Upper lobe of right lung (tissue), 1 donor: ENCODE results near the gene TGM2. TPM values are rescaled to one million over a fixed set of nuclear protein-coding genes. Genes with fewer than 3 reads are reported as not detected.

Experiments used
- ATAC-seq: fragments of 200-7000 bp; cut with Tn5 transposase; one replicate; pipeline ENCODE4 v1.9.1; 2020; ENCODE audit warnings: mild to moderate bottlenecking, moderate library complexity
- DNase-seq: peaks from one replicate; pipeline ENCODE4 v3.0.0-alpha.2; 2020
- H3K27ac ChIP-seq: fragments of 200-600 bp; one replicate; pipeline ENCODE4 v1.8.0; 2022
- H3K27me3 ChIP-seq: fragments of 200-600 bp; one replicate; pipeline ENCODE4 v1.8.0; 2022; ENCODE audit warnings: mild to moderate bottlenecking
- H3K36me3 ChIP-seq: fragments of 200-600 bp; one replicate; pipeline ENCODE4 v1.8.0; 2022
- H3K4me1 ChIP-seq: fragments of 200-600 bp; one replicate; pipeline ENCODE4 v1.8.0; 2022
- H3K4me3 ChIP-seq: fragments of 200-600 bp; one replicate; pipeline ENCODE4 v1.8.0; 2022; ENCODE audit warnings: mild to moderate bottlenecking
- H3K9me3 ChIP-seq: fragments of 200-600 bp; one replicate; pipeline ENCODE4 v1.8.0; 2022
- CTCF ChIP-seq: fragments of 200-600 bp; IDR thresholded peaks from one replicate; pipeline ENCODE4 v1.8.0; 2022; ENCODE audit warnings: antibody characterized with exemption
- intact Hi-C: fragments of 100-400 bp; cut with DNase I; formaldehyde crosslinking; loops from one replicate; pipeline ENCODE4 v1.11.0; 2022
- total RNA-seq: library from RNA; stranded (reverse); fragmentation: NEBNext Ultra II Directional; extraction: Animal tissue kit (Norgen Biotek cat#: 25700); gene quantifications from one replicate; pipeline ENCODE4 v1.2.1, GENCODE V29; 2021
- donor health status: DM: no; HTN: yes; CAD: no; lungs with severe emphysema.

Gene TGM2
- total RNA-seq, 1 donor from 2014 or later = 562 TPM

DNA sequence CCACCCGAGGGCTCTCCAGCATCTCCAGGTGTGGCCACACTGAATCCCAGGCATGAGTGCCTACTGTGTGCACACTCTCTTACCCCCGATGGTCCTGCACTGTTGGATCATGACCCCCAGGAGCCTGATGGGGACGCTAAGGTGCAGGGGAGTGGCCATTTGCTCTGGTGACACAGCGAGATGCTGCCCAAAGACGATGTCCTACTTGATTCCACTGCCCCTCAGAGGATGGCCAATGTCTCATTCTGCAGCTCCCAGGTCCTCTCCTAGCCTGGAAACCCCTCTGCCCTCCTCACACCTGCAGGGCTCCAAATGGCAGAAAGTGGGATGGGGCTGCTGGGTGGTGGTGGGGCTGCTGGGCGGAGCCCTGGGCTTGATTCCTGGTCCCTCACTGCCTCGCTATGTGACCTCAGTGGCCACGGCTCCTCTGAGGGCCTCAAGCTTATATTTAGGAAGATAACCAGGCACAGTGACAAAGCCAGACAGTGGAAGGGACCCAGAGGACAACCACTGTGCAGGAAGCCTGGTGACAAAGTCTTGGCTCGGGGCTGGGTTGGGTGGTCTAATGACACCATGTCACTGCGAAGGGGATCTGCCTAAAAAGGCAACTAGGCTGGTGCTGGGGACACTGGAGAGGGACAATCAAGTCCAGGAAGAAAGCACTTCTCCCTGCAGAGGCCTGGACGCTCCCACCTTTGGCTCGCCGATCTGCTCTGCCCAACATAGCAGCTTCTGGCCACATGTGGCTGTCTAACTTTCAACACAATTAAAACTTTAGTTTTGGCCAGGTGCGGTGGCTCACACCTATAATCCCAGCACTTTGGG is 28.4 kb downstream of the TGM2 start:
- H3K9me3 ChIP-seq = no peaks in the 10 kb centered on the region
- no peak for TF ChIP-seq CTCF
- H3K36me3 ChIP-seq = peaks cover 75% of the 10 kb centered on the region
- no peaks in the 10 kb centered on the region for H3K27me3 ChIP-seq
- ATAC-seq (no peak), DNase-seq (peak; percentile 46)
- H3K4me1 ChIP-seq = peaks cover 18% of the 10 kb centered on the region
- H3K27ac ChIP-seq = peak overlapping the region; percentile 58
- intact Hi-C loops = no loop called here
- H3K4me3 ChIP-seq = no peak overlapping the region

DNA sequence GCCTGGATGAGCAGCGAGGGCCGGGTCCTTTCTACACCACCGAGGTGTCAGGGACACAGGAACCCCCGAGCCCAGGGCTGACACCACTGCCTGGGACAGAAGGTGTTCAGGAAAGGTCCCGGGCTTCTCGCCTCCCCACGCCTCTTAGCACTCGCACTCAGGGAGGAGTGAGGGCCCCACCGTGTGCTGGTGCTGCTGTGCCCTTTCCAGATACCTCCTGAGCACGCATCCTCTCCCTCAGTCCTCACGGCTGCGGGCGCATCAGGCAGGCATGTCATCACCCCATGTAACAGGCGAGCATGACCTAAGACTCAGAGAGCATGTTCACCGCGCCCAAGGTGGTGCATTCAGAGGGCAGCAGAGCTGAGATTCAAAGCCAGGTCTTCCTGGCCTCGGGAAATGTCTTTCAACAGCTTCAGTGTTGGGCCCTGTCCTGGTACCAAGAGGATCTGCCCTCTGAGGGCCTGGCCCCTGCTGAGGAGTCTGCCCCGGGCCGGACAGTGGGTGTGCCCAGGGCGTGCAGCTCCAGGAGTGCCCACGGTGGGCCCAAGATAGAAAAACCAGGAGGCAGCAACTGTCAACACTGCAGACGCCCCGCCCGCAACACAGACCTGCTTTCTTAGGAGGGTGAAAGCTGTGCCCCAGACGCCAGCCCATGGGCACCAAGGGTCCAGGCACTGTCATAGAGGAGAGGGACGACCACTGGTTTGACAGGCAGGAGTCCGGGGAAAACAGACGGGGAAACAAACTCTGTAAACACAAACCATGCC is 29.2 kb downstream of the TGM2 start:
- Histone ChIP-seq H3K4me1 (peaks cover 13% of the 10 kb centered on the region), H3K9me3 (no peaks in the 10 kb centered on the region), H3K4me3 (no peak overlapping the region), H3K27ac (peak overlapping the region; percentile 58), H3K36me3 (peaks cover 72% of the 10 kb centered on the region), H3K27me3 (no peaks in the 10 kb centered on the region)
- no peak for TF ChIP-seq CTCF
- intact Hi-C loops = no loop called here
- no peak for ATAC-seq
- peak; percentile 55 for DNase-seq

DNA sequence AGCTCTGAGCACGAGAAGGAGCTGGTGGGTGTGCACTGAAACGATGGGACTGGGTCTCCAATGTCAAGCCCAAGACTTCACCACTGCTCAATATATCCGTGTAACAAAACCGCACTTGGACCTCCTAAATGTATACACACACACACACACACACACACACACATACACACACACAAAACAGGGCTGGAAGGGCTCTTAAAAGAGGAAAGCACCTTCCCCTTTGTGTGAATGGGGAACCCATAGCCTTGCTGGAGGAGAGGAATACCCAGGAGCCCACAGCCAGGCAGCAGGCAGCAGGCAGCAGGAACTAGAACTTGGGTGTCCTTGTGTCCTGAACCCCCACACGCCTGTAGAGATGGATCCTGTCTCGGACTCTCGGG is 29.8 kb downstream of the TGM2 start:
- Histone ChIP-seq H3K27ac (peak overlapping the region; percentile 69), H3K9me3 (no peaks in the 10 kb centered on the region), H3K4me1 (peaks cover 9% of the 10 kb centered on the region), H3K36me3 (peaks cover 72% of the 10 kb centered on the region), H3K27me3 (no peaks in the 10 kb centered on the region), H3K4me3 (no peak overlapping the region)
- TF ChIP-seq CTCF = no peak
- no peak for DNase-seq
- intact Hi-C loops = no loop called here
- no peak for ATAC-seq

DNA sequence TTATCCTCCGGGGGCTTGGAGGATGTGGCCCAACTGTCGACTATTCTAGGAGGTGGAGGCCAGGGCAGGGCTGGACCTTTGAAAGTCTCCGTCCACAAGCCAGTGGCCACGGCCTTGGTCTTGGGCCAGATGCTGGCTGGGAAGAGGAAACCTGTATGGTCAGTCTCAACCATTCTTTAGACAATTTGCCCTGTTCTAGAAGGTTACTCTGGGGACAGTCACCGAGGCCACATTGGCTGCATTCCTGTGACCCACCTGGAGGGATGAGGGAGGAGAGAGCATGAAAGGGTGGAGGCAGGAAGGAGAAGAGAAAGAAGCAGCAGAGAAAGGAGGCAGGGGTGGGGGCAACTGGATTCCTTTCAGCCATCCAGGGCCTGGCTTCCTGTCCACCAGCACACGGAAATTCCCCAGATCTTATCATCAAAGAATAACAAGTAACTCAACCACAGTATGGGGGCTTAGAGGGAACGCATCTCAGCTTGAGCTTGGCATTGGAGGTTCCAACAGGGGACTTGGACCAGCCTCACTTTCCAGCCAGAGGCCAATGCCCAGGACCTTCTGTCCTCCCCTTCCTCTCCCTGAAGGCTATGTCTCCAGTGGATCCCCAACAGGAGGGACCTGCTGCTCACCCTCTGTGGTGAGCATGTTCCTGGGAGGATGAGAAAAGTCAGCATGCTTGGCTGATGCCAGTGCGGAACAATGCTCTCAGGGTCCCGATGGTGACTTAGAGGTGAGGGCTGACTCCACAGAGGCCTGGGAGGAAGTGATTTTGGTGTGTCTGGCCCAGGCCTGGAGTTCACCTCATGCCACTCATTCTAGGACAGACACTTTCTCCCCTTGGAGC is 30.4 kb downstream of the TGM2 start:
- peak; percentile 20 for DNase-seq

More for the DNA sequence above, 30.4 kb downstream of the TGM2 start:
- peaks cover 72% of the 10 kb centered on the region for H3K36me3 ChIP-seq
- no peak for TF ChIP-seq CTCF
- H3K4me1 ChIP-seq = peaks cover 9% of the 10 kb centered on the region
- no peaks in the 10 kb centered on the region for H3K9me3 ChIP-seq
- H3K4me3 ChIP-seq = no peak overlapping the region
- H3K27me3 ChIP-seq = no peaks in the 10 kb centered on the region
- peak; percentile 30 for ATAC-seq
- peak overlapping the region; percentile 69 for H3K27ac ChIP-seq
- intact Hi-C loops = no loop called here
